GM20000 (cell line): ENCODE measurements around the gene ACSM4.
"Not testable (repeated sequence)": the region's sequence is repeated elsewhere in the genome, so short reads cannot be mapped to it uniquely, and the experiment has no call there.

Experiments used
- DNase-seq: peaks from one replicate; pipeline ENCODE4 v3.0.0; 2012; ENCODE audit warnings: low spot score
- CTCF ChIP-seq: IDR thresholded peaks from 2 replicates; pipeline ENCODE4 v1.5.1; 2012; ENCODE audit warnings: mild to moderate bottlenecking, control low read depth; ENCODE audit errors: extremely low read depth, missing control alignments

Gene ACSM4

GRCh38 chr12:7303772-7304171 lies at the start of gene ACSM4:
TSS of gene ACSM4 (plus strand) at chr12:7304072. CDS start at chr12:7304332, 260 bp downstream.
- no peak for DNase-seq
- TF ChIP-seq CTCF, result no peak

GRCh38 chr12:7259060-7259459 lies 44.8 kb upstream of the ACSM4 start:
- no peak for DNase-seq
- no peak for TF ChIP-seq CTCF

GRCh38 chr12:7264538-7264937 lies 39.3 kb upstream of the ACSM4 start:
- DNase-seq, result no peak
- TF ChIP-seq CTCF, result no peak

GRCh38 chr12:7265251-7265650 lies 38.6 kb upstream of the ACSM4 start:
- no peak for DNase-seq
- no peak for TF ChIP-seq CTCF

- DNase-seq, result no peak
- no peak for TF ChIP-seq CTCF
These were observed 34.6 kb upstream of the ACSM4 start for GRCh38 chr12:7269273-7269672.

- TF ChIP-seq CTCF, result no peak
- DNase-seq, result no peak
These were observed 31.9 kb upstream of the ACSM4 start for GRCh38 chr12:7271893-7272514.

- not testable (repeated sequence) for DNase-seq
These were observed 28.4 kb upstream of the ACSM4 start for GRCh38 chr12:7275482-7275881.

- peak; percentile 15 for DNase-seq
- TF ChIP-seq CTCF, result no peak
These were observed 21.0 kb upstream of the ACSM4 start for GRCh38 chr12:7282844-7283243.
